HG03135 (cell line): ENCODE results near the gene MICAL2.

Experiments
- ATAC-seq: cut with Tn5 transposase; IDR thresholded peaks from one replicate; pipeline ENCODE4 v1.9.1; 2021; ENCODE audit warnings: mild to moderate bottlenecking, moderate library complexity; ENCODE audit not compliant: unreplicated experiment

MICAL2 gene

GRCh38 chr11:12293486-12293885, 183.1 kb downstream of the MICAL2 start:
- no peak for ATAC-seq

DNA sequence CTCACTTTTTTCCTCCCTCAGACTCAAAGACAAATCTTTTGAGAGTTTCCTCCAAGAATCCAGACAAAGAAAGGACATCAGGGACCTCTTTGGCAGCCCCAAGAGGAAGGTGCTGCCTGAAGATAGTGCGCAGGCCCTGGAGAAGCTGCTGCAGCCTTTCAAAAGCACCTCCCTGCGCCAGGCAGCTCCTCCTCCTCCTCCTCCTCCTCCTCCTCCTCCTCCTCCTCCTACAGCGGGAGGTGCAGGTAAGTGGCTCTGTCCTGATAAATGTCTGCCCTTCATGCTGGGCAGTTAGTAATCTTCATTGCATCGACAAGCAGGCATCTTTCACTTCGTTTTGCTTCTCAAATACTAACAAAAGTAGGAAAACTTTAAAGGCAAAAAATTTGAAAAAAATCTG, 184.2 kb downstream of the MICAL2 start:
- ATAC-seq = no peak

DNA sequence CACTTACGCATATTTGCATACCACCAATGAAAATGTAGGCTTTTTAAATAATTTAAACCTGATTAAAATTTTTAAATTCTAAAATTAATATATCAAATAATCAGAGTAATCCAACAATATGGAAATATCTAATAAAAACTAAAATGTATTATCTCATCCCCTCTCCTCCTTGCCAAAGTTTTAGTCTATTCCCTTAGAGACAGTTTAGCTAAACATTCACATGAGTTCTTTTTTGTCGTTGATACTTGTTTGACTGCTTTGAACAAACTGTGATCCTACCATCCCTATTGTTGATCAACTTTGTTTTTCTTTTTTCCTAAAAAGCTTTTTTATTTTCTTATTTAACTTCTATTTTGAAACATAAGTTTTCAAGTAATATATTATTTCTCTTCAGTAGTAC, 185.6 kb downstream of the MICAL2 start:
- ATAC-seq = no peak

DNA sequence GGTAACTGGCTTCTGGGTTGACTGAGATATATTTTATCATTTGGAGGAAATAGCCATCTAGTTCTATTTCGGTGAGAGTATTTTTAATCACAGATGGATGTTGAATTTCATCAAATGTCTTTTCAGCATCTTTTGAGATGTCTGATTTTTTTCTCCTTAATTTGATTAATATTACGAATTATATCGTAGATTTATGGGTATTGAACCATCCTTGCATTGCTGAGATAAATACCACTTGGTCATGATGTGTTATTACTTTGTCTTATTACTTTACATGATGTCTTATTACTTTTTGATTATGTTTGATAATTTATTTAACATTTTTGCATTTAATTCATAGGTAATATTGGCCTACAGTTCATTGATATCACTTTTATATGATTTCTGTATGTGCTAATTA, 188.2 kb downstream of the MICAL2 start:
- ATAC-seq = no peak

GRCh38 chr11:12301379-12301778, 191.0 kb downstream of the MICAL2 start:
- no peak for ATAC-seq

DNA sequence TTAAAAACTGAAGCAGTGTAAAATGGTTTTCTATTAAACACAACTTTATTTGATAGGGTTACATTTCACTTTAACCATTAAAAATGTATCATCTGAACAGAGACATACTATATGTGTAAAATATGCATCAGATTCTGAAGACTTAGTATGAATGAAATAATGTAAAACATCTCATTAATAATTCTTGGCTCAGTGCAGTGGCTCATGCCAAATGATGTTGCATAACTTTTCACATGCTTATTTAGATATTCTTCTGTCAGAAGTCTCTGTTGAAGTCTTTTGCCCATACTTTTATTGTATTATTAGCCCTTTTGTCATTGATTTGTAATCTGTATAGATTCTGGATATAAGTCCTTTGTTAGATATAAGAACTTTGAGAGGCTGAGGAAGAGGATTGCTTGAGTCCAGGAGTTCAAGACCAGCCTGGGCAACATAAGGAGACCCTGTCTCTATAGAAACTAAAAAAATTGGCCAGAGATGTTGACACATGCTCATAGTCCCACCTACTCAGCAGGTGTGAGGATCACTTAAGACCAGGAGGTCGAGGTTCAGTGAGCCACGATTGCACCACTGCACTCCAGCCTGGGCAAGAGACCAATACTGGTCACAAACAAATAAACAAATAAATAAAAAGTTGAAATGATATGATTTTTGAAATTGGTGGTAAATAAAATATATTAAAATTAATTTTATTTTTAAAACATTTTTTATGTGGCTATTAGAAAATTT, 193.2 kb downstream of the MICAL2 start:
- ATAC-seq = no peak

GRCh38 chr11:12306830-12307229, 196.4 kb downstream of the MICAL2 start:
- no peak for ATAC-seq

DNA sequence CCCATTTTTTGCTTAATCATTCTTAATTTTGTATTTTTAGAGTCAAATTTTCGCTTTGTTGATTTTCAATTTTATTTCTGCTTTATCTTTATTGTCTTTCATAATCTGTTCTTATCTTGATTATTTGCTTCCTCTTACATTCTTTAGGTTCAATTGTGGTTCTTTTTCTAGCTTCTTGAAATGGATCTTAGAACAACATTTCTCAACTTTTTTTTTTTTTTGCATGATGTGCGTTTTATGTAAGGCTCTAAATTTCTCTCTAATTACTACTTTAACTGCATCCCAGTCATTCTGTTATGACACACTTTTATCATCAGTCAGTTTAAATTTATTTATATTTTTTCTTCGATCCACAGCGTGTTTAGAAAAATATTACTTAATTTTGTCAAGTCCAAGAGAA, 201.7 kb downstream of the MICAL2 start:
- no peak for ATAC-seq
